Kidney epithelial cell (primary cell): ENCODE data around the gene CD99. TPM values are rescaled to one million over a fixed set of nuclear protein-coding genes. Genes with fewer than 3 reads are reported as not detected.

Source experiments
- DNase-seq: peaks from one replicate; pipeline ENCODE4 v3.0.0-alpha.2; 2010; ENCODE audit warnings: low read depth
- H3K27me3 ChIP-seq: 2 replicates; pipeline ENCODE4 v1.6.0; 2011; ENCODE audit warnings: low read length; ENCODE audit not compliant: control insufficient read depth, insufficient read depth
- H3K36me3 ChIP-seq: 2 replicates; pipeline ENCODE4 v1.5.1; 2011; ENCODE audit warnings: low read length; ENCODE audit not compliant: control insufficient read depth, insufficient read depth
- H3K4me3 ChIP-seq: 2 replicates; pipeline ENCODE4 v1.5.1; 2011; ENCODE audit warnings: low read depth, mild to moderate bottlenecking, control low read depth, low read length
- total RNA-seq: library from RNA; depleted of rRNA; stranded (reverse); fragments of >200 nt; gene quantifications from 2 replicates; pipeline ENCODE4 v1.2.3, GENCODE V29; 2015
- TF ChIP-seq, protein P1 (sequence below): IDR thresholded peaks from 2 replicates; pipeline ENCODE4 v1.5.1; 2011; ENCODE audit warnings: mild to moderate bottlenecking, moderate library complexity, low read length, control low read depth, inconsistent platforms; ENCODE audit not compliant: insufficient read depth, poor library complexity, severe bottlenecking

The CD99 gene
- total RNA-seq, 1 donor from 2014 or later, result 152 TPM

- TF ChIP-seq, protein P1, sequence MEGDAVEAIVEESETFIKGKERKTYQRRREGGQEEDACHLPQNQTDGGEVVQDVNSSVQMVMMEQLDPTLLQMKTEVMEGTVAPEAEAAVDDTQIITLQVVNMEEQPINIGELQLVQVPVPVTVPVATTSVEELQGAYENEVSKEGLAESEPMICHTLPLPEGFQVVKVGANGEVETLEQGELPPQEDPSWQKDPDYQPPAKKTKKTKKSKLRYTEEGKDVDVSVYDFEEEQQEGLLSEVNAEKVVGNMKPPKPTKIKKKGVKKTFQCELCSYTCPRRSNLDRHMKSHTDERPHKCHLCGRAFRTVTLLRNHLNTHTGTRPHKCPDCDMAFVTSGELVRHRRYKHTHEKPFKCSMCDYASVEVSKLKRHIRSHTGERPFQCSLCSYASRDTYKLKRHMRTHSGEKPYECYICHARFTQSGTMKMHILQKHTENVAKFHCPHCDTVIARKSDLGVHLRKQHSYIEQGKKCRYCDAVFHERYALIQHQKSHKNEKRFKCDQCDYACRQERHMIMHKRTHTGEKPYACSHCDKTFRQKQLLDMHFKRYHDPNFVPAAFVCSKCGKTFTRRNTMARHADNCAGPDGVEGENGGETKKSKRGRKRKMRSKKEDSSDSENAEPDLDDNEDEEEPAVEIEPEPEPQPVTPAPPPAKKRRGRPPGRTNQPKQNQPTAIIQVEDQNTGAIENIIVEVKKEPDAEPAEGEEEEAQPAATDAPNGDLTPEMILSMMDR, result no peak
- DNase-seq, result no peak
- Histone ChIP-seq H3K36me3 (no peaks in the 10 kb centered on the region), H3K27me3 (no peaks in the 10 kb centered on the region), H3K4me3 (no peak overlapping the region)
Observed at GRCh38 chrX:2705046-2705832, 14.1 kb downstream of the CD99 start.

GRCh38 chrX:2707334-2707760 lies 16.3 kb downstream of the CD99 start:
- peak; percentile 88 for DNase-seq
- TF ChIP-seq, protein P1, result no peak
- no peak overlapping the region for H3K4me3 ChIP-seq
- H3K36me3 ChIP-seq, result no peaks in the 10 kb centered on the region
- H3K27me3 ChIP-seq, result no peaks in the 10 kb centered on the region

- H3K4me3 ChIP-seq, result no peak overlapping the region
- no peak for DNase-seq
- H3K27me3 ChIP-seq, result no peaks in the 10 kb centered on the region
- TF ChIP-seq, protein P1, result peak; percentile 7
- H3K36me3 ChIP-seq, result no peaks in the 10 kb centered on the region
Observed at GRCh38 chrX:2708021-2708420, 16.9 kb downstream of the CD99 start.

DNA sequence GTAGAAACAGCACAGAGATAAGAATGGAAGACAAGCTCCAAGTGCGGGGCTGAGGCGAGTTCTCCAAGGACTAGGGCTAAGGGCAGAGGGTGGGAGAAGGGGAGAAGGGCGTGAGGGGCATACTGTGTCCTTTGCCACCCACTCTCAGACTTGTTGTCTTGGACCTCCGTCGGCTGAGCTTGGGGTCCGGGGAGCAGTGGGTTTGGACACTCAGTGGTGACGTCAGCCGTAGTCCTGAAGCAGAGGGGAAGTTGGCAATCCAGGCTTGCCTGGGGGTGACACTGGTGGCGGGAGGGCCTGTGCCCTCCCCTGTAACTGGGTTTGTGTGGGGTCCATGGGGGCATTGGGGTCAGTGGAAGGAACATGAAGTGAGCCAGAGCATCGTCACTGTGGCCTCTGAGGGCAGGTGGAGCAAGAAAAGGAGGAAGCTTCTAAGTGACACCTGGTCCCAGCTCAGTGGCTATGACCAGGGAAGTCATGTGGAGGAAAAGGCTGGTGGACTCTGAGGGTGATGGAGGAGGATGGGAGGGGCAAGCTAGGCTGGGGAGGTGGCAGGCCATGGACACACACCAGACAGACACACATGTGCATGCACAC lies 17.6 kb downstream of the CD99 start:
- Histone ChIP-seq H3K36me3 (no peaks in the 10 kb centered on the region), H3K27me3 (no peaks in the 10 kb centered on the region), H3K4me3 (no peak overlapping the region)
- TF ChIP-seq, protein P1, result no peak
- no peak for DNase-seq

- TF ChIP-seq, protein P1, result no peak
- Histone ChIP-seq H3K27me3 (no peaks in the 10 kb centered on the region), H3K36me3 (no peaks in the 10 kb centered on the region), H3K4me3 (no peak overlapping the region)
- no peak for DNase-seq
Observed at GRCh38 chrX:2709556-2709955, 18.5 kb downstream of the CD99 start.
